Suprapubic skin (tissue), 4 donors: ENCODE data around the gene PYGB.

Experiments
- EP300 ChIP-seq: sonication (generic); formaldehyde crosslinking; IDR thresholded peaks from one replicate; pipeline ENCODE4 v1.6.1; 2017; ENCODE audit warnings: antibody characterized with exemption
- POLR2A ChIP-seq, 2 donors: fragments of 450-650 bp; IDR thresholded peaks; one replicate each; pipeline ENCODE4 v1.6.1; 2017; ENCODE audit warnings: antibody characterized with exemption in 2 of 2, mild to moderate bottlenecking in 2 of 2, moderate library complexity in 2 of 2
- POLR2AphosphoS5 ChIP-seq, 3 donors: sonication (generic); formaldehyde crosslinking; IDR thresholded peaks; one replicate each; pipeline ENCODE4 v1.6.1; 2017; ENCODE audit warnings: antibody characterized with exemption in 3 of 3
- TF ChIP-seq, protein P1 (sequence below), 2 donors: fragments of 200-600 bp in 1 of 2; fragments of 450-650 bp in 1 of 2; sonication (generic) in 1 of 2; IDR thresholded peaks; one replicate each; pipeline ENCODE4 v1.5.1; 2016 to 2019; ENCODE audit warnings: antibody characterized with exemption in 2 of 2, mild to moderate bottlenecking in 1 of 2, moderate library complexity in 1 of 2

DNA sequence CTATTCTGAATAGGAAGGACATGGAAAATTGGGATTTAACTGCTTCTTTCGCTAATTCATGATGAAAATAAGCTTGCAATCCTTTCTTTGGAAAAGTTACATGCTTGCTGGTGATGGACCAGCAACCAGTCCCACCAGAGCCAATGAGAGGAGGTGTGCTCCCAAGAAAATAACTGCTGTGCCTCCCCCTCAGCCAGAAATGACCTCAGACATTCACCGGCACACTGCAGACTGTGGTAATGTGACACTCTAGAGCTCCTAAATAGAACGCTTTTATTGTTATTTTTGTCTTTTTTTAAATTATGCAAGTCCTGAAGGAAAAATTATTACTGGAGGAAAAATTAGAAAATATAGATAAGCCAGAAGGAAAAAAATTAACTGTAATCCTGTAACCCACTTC is 2.6 kb downstream of the PYGB start:
- TF ChIP-seq, protein P1, sequence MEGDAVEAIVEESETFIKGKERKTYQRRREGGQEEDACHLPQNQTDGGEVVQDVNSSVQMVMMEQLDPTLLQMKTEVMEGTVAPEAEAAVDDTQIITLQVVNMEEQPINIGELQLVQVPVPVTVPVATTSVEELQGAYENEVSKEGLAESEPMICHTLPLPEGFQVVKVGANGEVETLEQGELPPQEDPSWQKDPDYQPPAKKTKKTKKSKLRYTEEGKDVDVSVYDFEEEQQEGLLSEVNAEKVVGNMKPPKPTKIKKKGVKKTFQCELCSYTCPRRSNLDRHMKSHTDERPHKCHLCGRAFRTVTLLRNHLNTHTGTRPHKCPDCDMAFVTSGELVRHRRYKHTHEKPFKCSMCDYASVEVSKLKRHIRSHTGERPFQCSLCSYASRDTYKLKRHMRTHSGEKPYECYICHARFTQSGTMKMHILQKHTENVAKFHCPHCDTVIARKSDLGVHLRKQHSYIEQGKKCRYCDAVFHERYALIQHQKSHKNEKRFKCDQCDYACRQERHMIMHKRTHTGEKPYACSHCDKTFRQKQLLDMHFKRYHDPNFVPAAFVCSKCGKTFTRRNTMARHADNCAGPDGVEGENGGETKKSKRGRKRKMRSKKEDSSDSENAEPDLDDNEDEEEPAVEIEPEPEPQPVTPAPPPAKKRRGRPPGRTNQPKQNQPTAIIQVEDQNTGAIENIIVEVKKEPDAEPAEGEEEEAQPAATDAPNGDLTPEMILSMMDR (IDR thresholded peaks at IDR 0.05) = no peak
- TF ChIP-seq POLR2A (IDR thresholded peaks at IDR 0.05) = no peak
- no peak for TF ChIP-seq POLR2AphosphoS5 (IDR thresholded peaks at IDR 0.05)
- TF ChIP-seq EP300 = no peak
